B cell (primary cell): ENCODE data around the gene JMJD1C. TPM values are rescaled to one million over a fixed set of nuclear protein-coding genes. Genes with fewer than 3 reads are reported as not detected.

Experiments used
- ATAC-seq: fragments of 200-7000 bp; cut with Tn5 transposase; one replicate; pipeline ENCODE4 v1.10.0; 2021; ENCODE audit warnings: low read depth, mild to moderate bottlenecking, moderate number of reproducible peaks, moderate library complexity
- CTCF ChIA-PET: fragments of 350-600 bp; sonication (Branson Sonifier 250); formaldehyde crosslinking; loops from one replicate; lab custom pipeline; 2021; ENCODE audit warnings: antibody characterized with exemption, inconsistent platforms; lab: Charles Lee
- POLR2A ChIA-PET: fragments of 350-600 bp; sonication (Branson Sonifier 250); formaldehyde crosslinking; loops from one replicate; lab custom pipeline; 2021; ENCODE audit warnings: antibody characterized with exemption; lab: Charles Lee
- DNase-seq: peaks from one replicate; pipeline ENCODE4 v3.0.0; 2013
- H2AFZ ChIP-seq: 2 replicates; pipeline ENCODE4 v1.6.1; 2012; ENCODE audit warnings: mild to moderate bottlenecking, low read depth, low read length; ENCODE audit not compliant: insufficient read depth, poor library complexity, severe bottlenecking
- H3K27ac ChIP-seq, 2 donors: 1 replicate in 1 of 2; 2 replicates in 1 of 2; pipeline ENCODE4 v1.5.1; 2012 to 2013; ENCODE audit warnings: low read length in 2 of 2, mild to moderate bottlenecking in 2 of 2, moderate library complexity in 1 of 2
- H3K27me3 ChIP-seq, 4 experiments: fragments of 200-600 bp in 1 of 4; sonication (generic) in 1 of 4; replicated peaks in 1 of 4; 1 replicate in 2 of 4; 2 replicates in 2 of 4; pipeline versions ENCODE4 v1.6.1 to v1.7.0; 2013 to 2016; ENCODE audit warnings: low read length in 3 of 4, mild to moderate bottlenecking in 2 of 4, mixed read lengths in 1 of 4, moderate library complexity in 1 of 4; ENCODE audit not compliant: insufficient read depth in 4 of 4, control insufficient read depth in 3 of 4; ENCODE audit errors: control extremely low read depth in 1 of 4
- H3K36me3 ChIP-seq, 2 experiments: replicated peaks in 1 of 2; 1 replicate in 1 of 2; 2 replicates in 1 of 2; pipeline versions ENCODE4 v1.6.1 to v1.7.1; 2013; ENCODE audit warnings: low read length in 1 of 2; ENCODE audit not compliant: insufficient read depth in 2 of 2, control insufficient read depth in 1 of 2; ENCODE audit errors: control extremely low read depth in 1 of 2, extremely low read depth in 1 of 2
- H3K4me1 ChIP-seq, 2 donors: fragments of 200-600 bp in 1 of 2; sonication (generic) in 1 of 2; 1 replicate in 1 of 2; 2 replicates in 1 of 2; pipeline versions ENCODE4 v1.5.1 to v1.6.1; 2013 to 2017; ENCODE audit warnings: low read length in 2 of 2; ENCODE audit not compliant: control insufficient read depth in 2 of 2, insufficient read depth in 2 of 2
- H3K4me2 ChIP-seq: replicated peaks from 2 replicates; pipeline ENCODE3; 2012; ENCODE audit warnings: mild to moderate bottlenecking, low read depth, low read length; ENCODE audit not compliant: poor library complexity, severe bottlenecking
- H3K4me3 ChIP-seq, 5 experiments: fragments of 200-600 bp in 1 of 5; sonication (generic) in 1 of 5; 1 replicate in 3 of 5; 2 replicates in 2 of 5; pipeline versions ENCODE4 v1.5.1 to v1.7.0; 2011 to 2016; ENCODE audit warnings: low read length in 4 of 5, mild to moderate bottlenecking in 4 of 5, low read depth in 2 of 5, control low read depth in 1 of 5, moderate library complexity in 1 of 5; ENCODE audit not compliant: insufficient read depth in 1 of 5; ENCODE audit errors: control extremely low read depth in 1 of 5, extremely low read depth in 1 of 5
- H3K79me2 ChIP-seq: fragments of 200-600 bp; sonication (generic); one replicate; pipeline ENCODE4 v1.6.0; 2016; ENCODE audit warnings: low read length; ENCODE audit not compliant: control insufficient read depth, insufficient read depth
- H3K9ac ChIP-seq: fragments of 200-600 bp; sonication (generic); 2 replicates; pipeline ENCODE4 v1.6.1; 2017; ENCODE audit warnings: mild to moderate bottlenecking, low read length, moderate library complexity
- H3K9me3 ChIP-seq, 3 donors: one replicate each; pipeline versions ENCODE4 v1.6.1 to v1.7.1; 2013; ENCODE audit warnings: low read length in 2 of 3; ENCODE audit not compliant: control insufficient read depth in 2 of 3, insufficient read depth in 1 of 3; ENCODE audit errors: control extremely low read depth in 1 of 3
- H4K20me1 ChIP-seq: 2 replicates; pipeline ENCODE4 v1.6.0; 2012; ENCODE audit warnings: mild to moderate bottlenecking, low read length; ENCODE audit not compliant: insufficient read depth, control insufficient read depth, poor library complexity, severe bottlenecking
- H3K27ac Mint-ChIP-seq: one replicate; pipeline ENCODE4 v1.8.0; 2021; ENCODE audit warnings: mixed read lengths
- H3K27me3 Mint-ChIP-seq: one replicate; pipeline ENCODE4 v1.8.0; 2021; ENCODE audit warnings: mixed read lengths
- H3K4me1 Mint-ChIP-seq: one replicate; pipeline ENCODE4 v1.8.0; 2021; ENCODE audit warnings: mixed read lengths
- H3K4me3 Mint-ChIP-seq: one replicate; pipeline ENCODE4 v1.8.0; 2021; ENCODE audit warnings: mixed read lengths
- H3K9me3 Mint-ChIP-seq: one replicate; pipeline ENCODE4 v1.8.0; 2022; ENCODE audit warnings: mixed read lengths; ENCODE audit not compliant: insufficient read depth
- EZH2 ChIP-seq: IDR thresholded peaks from 2 replicates; pipeline ENCODE4 v1.6.1; 2012; ENCODE audit warnings: borderline replicate concordance, low read depth, mild to moderate bottlenecking, moderate library complexity, low read length; ENCODE audit not compliant: insufficient read depth, poor library complexity, severe bottlenecking
- intact Hi-C: fragments of 100-400 bp; cut with micrococcal nuclease; formaldehyde crosslinking; loops from one replicate; pipeline ENCODE4 v1.10.0; 2022
- polyA plus RNA-seq: library from polyadenylated mRNA; depleted of rRNA; stranded (reverse); fragments of >200 nt; gene quantifications from 2 replicates; pipeline ENCODE4 v1.2.3, GENCODE V29; 2012
- total RNA-seq, 2 donors: library from RNA; stranded (reverse); fragments of 120-200 nt in 1 of 2; gene quantifications; 1 replicate in 1 of 2; 2 replicates in 1 of 2; pipeline versions ENCODE4 v1.2.3 to v1.2.4, GENCODE V29; 2013 to 2022
- TF ChIP-seq, protein P1 (sequence below): fragments of 200-600 bp; IDR thresholded peaks from one replicate; pipeline ENCODE4 v1.8.0; 2022; ENCODE audit warnings: antibody characterized with exemption, mild to moderate bottlenecking

Gene JMJD1C
- total and polyA plus RNA-seq, 2 donors (not counting 1 experiment from before 2014, with no cell fraction given), result 81.8 to 235 TPM

DNA sequence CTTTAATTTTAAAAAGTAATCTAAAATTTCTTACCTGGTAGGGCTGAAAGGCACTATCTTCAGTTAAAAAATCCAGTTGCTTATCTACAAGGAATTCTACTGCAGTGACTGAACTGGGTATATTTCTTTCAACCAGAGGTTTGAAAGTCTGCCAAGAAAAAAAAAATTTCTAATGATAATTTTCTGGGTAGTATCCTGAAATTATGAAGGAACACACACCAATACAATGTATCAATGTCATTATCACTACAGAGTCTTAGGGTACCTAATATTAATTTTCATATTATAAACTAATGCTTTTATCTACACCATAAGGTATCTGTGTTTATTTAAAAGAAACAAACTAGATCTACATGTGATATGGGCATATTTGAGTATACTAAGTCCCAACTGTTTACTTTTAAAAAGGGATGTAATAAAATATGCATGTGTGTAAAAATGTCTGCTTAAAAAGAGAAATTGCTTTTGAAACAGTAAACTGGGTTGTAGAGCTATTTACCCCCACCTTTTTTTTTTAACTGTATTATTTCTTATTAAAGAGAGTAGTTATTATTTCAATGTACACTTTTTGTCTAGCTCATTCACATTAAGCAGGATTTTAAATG is 201.1 kb downstream of the JMJD1C start:
- Mint-ChIP-seq H3K27ac (peak overlapping the region; percentile 73), H3K9me3 (no peaks in the 10 kb centered on the region)
- H3K9me3 ChIP-seq, result no peaks in the 10 kb centered on the region

More for the DNA sequence above, 201.1 kb downstream of the JMJD1C start:
- Histone ChIP-seq H3K79me2 (peaks cover 98% of the 10 kb centered on the region), H4K20me1 (peaks cover 40% of the 10 kb centered on the region), H2AFZ (no peak overlapping the region), H3K27me3 (no peaks in the 10 kb centered on the region), H3K4me2 (peak overlapping the region; percentile 77), H3K9ac (peak overlapping the region; percentile 82), H3K4me3 (peak overlapping the region; percentile 64 to 100 (median 95)), H3K27ac (peak overlapping the region in 1 of 2 donors; percentile 94), H3K4me1 (peaks cover 26 to 37% of the 10 kb centered on the region in 2 donors), H3K36me3 (peaks cover 0 to 5% of the 10 kb centered on the region in 2 experiments)
- Mint-ChIP-seq H3K4me1 (peaks cover 37% of the 10 kb centered on the region), H3K27me3 (no peaks in the 10 kb centered on the region), H3K4me3 (peak overlapping the region; percentile 89)
- no peak for DNase-seq
- POLR2A ChIA-PET, result interaction anchor here (0.6 to 0.8 kb wide), 3 partner anchors 41 to 364 kb away, joined by 3 read pairs; no protein-coding TSS in a partner anchor
- CTCF ChIA-PET, result interaction anchor here (1.5 to 3.0 kb wide), 3 partner anchors 9 to 364 kb away, joined by 4 to 12 read pairs (median 4); no protein-coding TSS in a partner anchor
- intact Hi-C loops, result loop anchor here (5.0 to 10.0 kb wide), 3 partner anchors 92 to 450 kb away; partner anchors contain the start of genes EGR2 and JMJD1C
- ATAC-seq, result no peak
- TF ChIP-seq, protein P1, sequence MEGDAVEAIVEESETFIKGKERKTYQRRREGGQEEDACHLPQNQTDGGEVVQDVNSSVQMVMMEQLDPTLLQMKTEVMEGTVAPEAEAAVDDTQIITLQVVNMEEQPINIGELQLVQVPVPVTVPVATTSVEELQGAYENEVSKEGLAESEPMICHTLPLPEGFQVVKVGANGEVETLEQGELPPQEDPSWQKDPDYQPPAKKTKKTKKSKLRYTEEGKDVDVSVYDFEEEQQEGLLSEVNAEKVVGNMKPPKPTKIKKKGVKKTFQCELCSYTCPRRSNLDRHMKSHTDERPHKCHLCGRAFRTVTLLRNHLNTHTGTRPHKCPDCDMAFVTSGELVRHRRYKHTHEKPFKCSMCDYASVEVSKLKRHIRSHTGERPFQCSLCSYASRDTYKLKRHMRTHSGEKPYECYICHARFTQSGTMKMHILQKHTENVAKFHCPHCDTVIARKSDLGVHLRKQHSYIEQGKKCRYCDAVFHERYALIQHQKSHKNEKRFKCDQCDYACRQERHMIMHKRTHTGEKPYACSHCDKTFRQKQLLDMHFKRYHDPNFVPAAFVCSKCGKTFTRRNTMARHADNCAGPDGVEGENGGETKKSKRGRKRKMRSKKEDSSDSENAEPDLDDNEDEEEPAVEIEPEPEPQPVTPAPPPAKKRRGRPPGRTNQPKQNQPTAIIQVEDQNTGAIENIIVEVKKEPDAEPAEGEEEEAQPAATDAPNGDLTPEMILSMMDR, result no peak
- TF ChIP-seq EZH2, result no peak
